Mesodermal cell (in vitro differentiated cells): ENCODE results near the gene DDO.
A peak's percentile ranks its signal among the peaks of the same experiment; 100 is the strongest.

Experiments
- H3K27ac ChIP-seq: 2 replicates; pipeline ENCODE4 v1.7.0; 2013; ENCODE audit warnings: mild to moderate bottlenecking, low read depth, low read length, moderate library complexity; ENCODE audit not compliant: severe bottlenecking
- H3K36me3 ChIP-seq: 2 replicates; pipeline ENCODE4 v1.7.1; 2013; ENCODE audit warnings: mild to moderate bottlenecking, low read length, moderate library complexity; ENCODE audit not compliant: control insufficient read depth, insufficient read depth
- H3K4me1 ChIP-seq: one replicate; pipeline ENCODE4 v1.7.1; 2013; ENCODE audit warnings: mild to moderate bottlenecking, low read length; ENCODE audit not compliant: insufficient read depth, control insufficient read depth, poor library complexity, severe bottlenecking
- H3K4me3 ChIP-seq: 2 replicates; pipeline ENCODE4 v1.7.0; 2013; ENCODE audit warnings: low read length, control low read depth, mild to moderate bottlenecking; ENCODE audit not compliant: insufficient read depth, poor library complexity, severe bottlenecking; ENCODE audit errors: extremely low read depth
- H3K9me3 ChIP-seq: 2 replicates; pipeline ENCODE4 v1.7.1; 2013; ENCODE audit warnings: mild to moderate bottlenecking, low read length, moderate library complexity; ENCODE audit not compliant: control insufficient read depth
- WGBS, 2 experiments: methylation state at CpG; one replicate each; pipeline ENCODE4 v1.1.5; 2013; ENCODE audit warnings: missing lambda C conversion rate in 2 of 2; ENCODE audit not compliant: insufficient coverage in 2 of 2; 5-methylcytosine and 5-hydroxymethylcytosine counted together

The DDO gene

DNA sequence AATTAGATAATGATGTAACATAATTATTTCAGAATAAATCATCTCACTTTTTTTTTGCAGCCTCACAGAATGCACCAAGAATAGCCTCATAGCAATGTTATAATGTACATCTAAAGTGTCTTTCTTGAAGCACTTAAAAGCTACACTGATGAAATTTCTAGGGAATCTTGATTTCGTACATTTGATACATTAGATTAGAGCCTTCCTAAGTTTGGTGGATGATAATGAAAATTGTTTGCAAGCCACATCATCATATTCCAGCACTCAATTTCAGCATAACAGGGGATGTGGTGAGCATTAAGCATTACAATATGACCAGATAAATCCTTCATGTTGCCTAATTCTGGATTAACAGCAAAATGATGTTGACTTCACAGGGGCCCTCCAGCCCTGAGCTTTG, 47.5 kb downstream of the DDO start:
- no peak overlapping the region for H3K4me3 ChIP-seq
- H3K4me1 ChIP-seq, result no peaks in the 10 kb centered on the region
- no peaks in the 10 kb centered on the region for H3K36me3 ChIP-seq
- WGBS, 2 experiments, result no CpG with 5 or more reads among the region's 1 CpG
- no peaks in the 10 kb centered on the region for H3K9me3 ChIP-seq
- no peak overlapping the region for H3K27ac ChIP-seq

DNA sequence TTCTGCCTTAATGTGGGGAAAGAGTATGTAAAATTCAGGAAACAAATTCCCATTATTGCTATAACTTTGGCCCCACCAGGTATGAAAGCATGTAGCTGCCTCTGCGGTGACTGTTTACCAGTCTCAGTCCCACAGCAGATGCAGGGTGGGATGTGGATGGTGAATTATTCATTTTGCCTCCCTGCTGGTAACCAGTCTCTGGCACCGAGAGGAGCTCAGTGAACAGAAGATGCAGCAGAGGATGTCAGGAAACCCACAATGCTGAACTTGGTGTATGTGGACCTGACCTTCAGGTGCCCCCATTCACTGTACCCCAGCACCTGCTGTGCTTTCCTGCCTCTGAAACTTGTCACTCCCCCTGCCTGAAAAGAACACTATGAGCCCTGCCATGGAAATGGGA, 48.4 kb downstream of the DDO start:
- Histone ChIP-seq H3K9me3 (no peaks in the 10 kb centered on the region), H3K4me3 (no peak overlapping the region), H3K36me3 (no peaks in the 10 kb centered on the region), H3K4me1 (no peaks in the 10 kb centered on the region), H3K27ac (no peak overlapping the region)
- 55 to 83% methylated on average over 1 to 2 of the region's 2 CpGs for WGBS, 2 experiments

DNA sequence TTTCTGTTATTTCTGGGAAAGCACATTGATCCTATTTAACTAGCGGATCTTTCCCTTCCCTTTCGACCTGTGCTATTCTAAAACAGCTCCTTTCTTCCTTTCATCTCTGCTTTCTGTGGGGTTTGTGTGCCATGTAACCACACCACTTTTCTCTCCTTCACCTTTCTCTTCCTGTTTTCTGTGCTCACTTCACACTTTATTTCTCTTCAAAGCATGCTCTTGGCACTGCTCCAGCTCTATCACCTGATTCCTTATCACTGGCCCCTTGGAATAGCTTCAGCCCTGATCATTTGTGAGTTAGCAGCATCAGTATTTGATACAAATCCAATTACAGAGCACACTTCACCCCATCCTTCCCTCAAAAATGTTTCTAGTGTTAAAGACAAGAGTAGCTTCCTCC, 49.1 kb downstream of the DDO start:
- WGBS, 2 experiments, result 94% methylated on average over 2 of the region's 2 CpGs
- H3K9me3 ChIP-seq, result peaks cover 3% of the 10 kb centered on the region
- no peaks in the 10 kb centered on the region for H3K4me1 ChIP-seq
- no peak overlapping the region for H3K4me3 ChIP-seq
- no peaks in the 10 kb centered on the region for H3K36me3 ChIP-seq
- no peak overlapping the region for H3K27ac ChIP-seq

DNA sequence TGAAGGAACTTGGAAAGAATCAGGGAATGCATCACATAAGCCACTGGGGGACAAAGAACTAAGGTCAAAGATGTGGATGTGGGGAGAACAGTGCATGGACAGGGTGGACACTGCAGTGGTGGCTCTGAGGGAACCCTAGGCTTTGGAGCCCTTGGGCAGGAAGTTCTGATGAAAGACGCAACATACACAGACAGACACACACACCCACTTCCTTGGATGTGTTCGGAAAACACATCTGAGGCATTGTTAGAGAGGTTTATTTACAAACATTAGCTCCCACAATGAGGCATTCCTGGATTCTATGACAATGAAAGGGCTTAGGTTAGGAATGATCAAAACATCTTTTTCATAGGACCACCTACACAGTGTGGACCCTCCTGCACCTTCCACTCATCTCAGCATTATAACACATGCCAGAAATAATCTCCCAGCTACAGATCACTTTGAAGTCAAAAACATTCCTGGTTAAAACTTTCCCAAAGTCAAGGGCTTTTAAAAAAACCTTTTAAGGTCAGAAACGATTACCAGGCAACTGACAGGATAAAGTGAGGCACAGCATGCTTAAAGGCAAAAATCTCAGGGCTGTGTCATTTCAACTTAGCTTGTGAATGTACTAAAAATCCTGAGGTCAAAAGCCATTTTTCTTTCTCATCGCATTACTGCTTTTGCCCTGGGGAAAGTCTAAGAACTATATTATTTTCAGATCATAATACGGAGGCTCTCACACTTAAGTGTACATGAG, 50.8 kb downstream of the DDO start:
- no peaks in the 10 kb centered on the region for H3K36me3 ChIP-seq
- H3K27ac ChIP-seq, result peak overlapping the region; percentile 6
- peaks cover 7% of the 10 kb centered on the region for H3K9me3 ChIP-seq
- WGBS, 2 experiments, result 59 to 73% methylated on average over 1 to 2 of the region's 5 CpGs
- no peaks in the 10 kb centered on the region for H3K4me1 ChIP-seq
- no peak overlapping the region for H3K4me3 ChIP-seq

DNA sequence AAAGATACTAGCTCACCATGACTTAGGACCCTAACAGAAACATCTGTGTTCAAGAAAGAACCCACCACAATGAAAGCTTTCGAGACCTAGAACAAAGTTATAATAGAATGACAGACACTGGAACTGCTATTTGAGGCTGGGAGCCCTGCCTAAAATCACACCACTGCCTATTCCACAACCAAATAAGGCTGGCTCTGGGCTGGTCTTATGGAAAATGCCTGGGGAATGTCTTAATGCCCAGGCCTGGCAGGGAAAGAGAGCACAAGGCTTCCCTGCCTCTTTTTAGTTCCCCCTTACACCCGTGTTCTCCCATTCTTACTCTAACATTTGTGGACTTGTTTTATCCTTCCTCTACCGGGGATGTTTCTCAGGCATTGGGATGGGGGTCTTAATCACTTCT, 51.6 kb downstream of the DDO start:
- H3K9me3 ChIP-seq, result peaks cover 7% of the 10 kb centered on the region
- 100% methylated on average over 1 of the region's 3 CpGs; no CpG with 5 or more reads in 1 of the 2 experiments for WGBS, 2 experiments
- H3K27ac ChIP-seq, result no peak overlapping the region
- peaks cover 3% of the 10 kb centered on the region for H3K4me1 ChIP-seq
- H3K4me3 ChIP-seq, result no peak overlapping the region
- H3K36me3 ChIP-seq, result no peaks in the 10 kb centered on the region

DNA sequence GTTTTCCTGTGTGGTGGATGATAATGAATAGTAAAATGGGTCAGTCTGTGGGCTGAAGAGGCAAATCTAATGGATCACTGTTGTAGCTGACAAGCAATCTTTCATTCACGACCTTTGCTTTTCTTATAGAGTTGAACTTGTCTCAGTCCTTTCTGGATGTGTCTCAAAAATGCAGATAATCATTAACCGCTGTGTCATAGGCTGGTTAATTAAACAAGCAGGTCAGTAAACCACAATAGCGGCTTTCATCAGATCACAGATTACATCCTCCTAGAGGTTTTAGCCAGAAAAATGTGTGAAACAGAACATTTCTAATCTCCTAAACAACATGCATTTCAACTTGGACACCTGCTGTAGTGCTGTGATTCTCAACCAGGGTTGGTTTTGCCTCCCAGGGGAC, 54.7 kb downstream of the DDO start:
- 97 to 100% methylated on average over 1 to 3 of the region's 3 CpGs for WGBS, 2 experiments
- Histone ChIP-seq H3K36me3 (no peaks in the 10 kb centered on the region), H3K27ac (no peak overlapping the region), H3K4me1 (peaks cover 3% of the 10 kb centered on the region), H3K4me3 (no peak overlapping the region), H3K9me3 (peaks cover 7% of the 10 kb centered on the region)

DNA sequence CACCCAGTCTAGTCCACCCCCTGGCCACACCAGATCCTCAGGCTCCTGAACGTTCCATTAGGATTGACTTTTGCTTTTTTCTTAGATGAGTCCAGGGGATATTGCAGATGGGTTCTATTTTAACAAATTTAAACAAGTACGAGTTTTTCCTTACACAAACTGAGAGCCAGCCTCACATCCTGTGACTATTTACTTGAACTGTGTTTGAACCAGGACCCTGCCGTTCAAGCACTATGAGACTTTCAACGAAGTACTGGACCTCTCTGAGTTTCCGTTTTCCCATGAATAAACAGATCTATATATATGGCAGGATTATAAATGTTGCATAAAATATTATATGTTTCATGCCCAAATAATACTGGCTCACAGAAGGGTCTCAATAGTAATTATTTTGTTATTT, 55.8 kb downstream of the DDO start:
- Histone ChIP-seq H3K36me3 (no peaks in the 10 kb centered on the region), H3K4me3 (no peak overlapping the region), H3K4me1 (peaks cover 3% of the 10 kb centered on the region), H3K27ac (peak overlapping the region; percentile 8), H3K9me3 (peaks cover 7% of the 10 kb centered on the region)
- 93% methylated on average over 2 of the region's 5 CpGs; no CpG with 5 or more reads in 1 of the 2 experiments for WGBS, 2 experiments

DNA sequence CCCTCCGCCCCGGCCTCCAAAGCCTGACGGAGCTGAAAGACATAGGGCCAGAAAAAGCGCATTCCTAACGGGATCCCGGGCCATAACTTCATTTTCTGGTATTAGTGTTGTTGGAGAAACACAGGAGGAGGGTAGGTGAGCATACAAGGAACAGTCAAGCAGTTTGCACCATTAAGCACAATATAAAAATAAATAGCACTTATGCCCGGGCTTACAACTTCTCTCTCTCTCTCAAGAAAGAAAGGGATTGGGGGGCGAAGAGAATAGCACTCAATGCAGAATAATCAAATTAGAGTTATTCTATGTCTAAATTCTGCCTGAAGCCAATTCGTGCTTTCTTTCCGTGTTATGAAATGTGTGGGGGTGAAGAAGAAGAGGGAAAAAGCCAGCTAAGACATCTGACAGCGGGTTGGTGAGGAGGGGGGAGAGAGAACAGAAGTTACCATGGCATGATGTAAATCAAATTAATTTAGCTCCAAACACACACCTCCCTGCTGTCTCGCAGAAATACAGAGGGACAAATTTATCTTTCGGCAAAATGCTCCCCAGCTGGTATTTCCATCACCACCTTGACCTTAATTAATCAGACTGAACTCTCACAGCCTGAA, 56.7 kb downstream of the DDO start:
- 56 to 62% methylated on average over 8 to 11 of the region's 13 CpGs for WGBS, 2 experiments
- H3K4me1 ChIP-seq, result peaks cover 3% of the 10 kb centered on the region
- no peaks in the 10 kb centered on the region for H3K36me3 ChIP-seq
- no peak overlapping the region for H3K27ac ChIP-seq
- peaks cover 7% of the 10 kb centered on the region for H3K9me3 ChIP-seq
- peak overlapping the region; percentile 41 for H3K4me3 ChIP-seq

DNA sequence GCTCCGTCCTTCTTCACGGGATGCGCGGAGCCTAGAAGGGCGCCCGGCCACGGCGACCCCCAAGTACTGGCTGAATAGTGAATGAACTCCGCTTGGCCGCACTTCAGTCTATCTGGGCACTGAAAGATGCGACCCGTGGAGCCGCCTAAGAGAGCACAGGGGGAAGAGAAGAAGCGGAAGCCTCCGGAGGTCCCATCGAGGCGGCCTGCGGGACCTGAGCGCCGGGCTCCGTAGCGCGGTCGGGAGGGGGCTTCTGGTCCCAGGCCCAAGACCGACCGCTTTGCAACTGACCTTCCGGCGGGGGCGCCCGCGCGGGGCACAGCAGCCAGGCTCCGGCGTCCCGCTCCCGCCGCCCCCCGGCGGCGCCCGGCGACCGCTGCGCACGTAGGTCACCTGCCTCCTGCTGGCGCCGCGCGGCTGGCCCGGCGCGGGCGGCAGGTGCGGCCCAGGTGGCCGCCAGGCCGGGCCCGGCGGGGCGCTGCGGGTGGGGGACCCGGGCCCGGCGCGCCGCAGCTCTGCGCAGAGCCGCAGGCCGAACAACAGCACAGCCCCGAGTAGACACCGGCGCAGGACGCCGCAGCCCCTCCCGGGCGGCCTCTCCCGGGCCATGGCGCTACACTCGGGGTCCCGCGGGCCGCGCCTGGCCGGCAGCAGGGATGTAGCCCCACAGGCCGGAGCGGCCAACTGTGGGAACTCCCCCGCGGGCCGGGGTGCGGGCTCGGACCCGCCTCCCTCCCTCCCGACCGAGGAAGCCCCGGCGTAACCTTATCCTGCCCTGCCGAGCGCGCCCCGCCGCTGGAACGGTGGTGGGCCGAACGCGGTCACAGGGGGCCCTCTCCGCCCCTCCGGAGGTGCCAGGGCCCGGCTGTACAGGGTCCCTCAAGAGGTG, 57.5 kb downstream of the DDO start, which contains the start of gene METTL24:
Gene METTL24 (minus strand): TSS at position 686 of the 889 bp plus-strand sequence. CDS start 77 bp downstream, at position 609.
- Histone ChIP-seq H3K4me1 (peaks cover 3% of the 10 kb centered on the region), H3K4me3 (peak within 1 kb of the TSS; percentile 41), H3K36me3 (no peaks in the 10 kb centered on the region), H3K9me3 (peaks cover 7% of the 10 kb centered on the region), H3K27ac (no peak within 1 kb of the TSS)
- 2 to 3% methylated on average over 81 to 86 of the region's 107 CpGs for WGBS, 2 experiments

DNA sequence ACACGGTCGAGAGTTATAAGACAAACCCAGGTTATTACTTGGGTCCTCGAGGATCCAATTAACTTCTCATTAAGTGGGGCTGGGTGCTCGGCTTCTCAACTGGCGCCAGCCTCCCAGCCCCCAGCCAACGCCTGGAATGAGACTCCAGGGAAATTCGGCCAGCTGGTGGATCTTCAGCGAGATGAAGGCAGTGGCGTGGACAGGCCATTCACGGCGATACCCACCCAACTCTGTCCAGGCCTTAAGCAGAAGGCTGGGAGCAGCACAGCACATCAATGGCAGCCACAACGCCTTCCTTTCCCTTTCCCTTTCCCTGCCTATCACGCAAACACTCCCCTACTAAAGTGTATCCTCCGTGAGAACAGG, 58.1 kb downstream of the DDO start:
- peak overlapping the region; percentile 41 for H3K4me3 ChIP-seq
- peaks cover 3% of the 10 kb centered on the region for H3K4me1 ChIP-seq
- WGBS, 2 experiments, result 72 to 75% methylated on average over 13 to 14 of the region's 14 CpGs

More for the DNA sequence above, 58.1 kb downstream of the DDO start:
- Histone ChIP-seq H3K36me3 (no peaks in the 10 kb centered on the region), H3K27ac (no peak overlapping the region), H3K9me3 (peaks cover 7% of the 10 kb centered on the region)
